Small intestine (tissue), 7 donors: ENCODE results near the gene UPF3B. TPM values are rescaled to one million over a fixed set of nuclear protein-coding genes. Genes with fewer than 3 reads are reported as not detected.
"Not testable (repeated sequence)": the region's sequence is repeated elsewhere in the genome, so short reads cannot be mapped to it uniquely, and the experiment has no call there.

ENCODE experiments used
- DNase-seq, 2 donors: peaks; one replicate each; pipeline versions ENCODE4 v3.0.0 to v3.0.0-alpha.2; 2013
- FAIRE-seq: peaks from 2 replicates; lab custom pipeline; 2012; peaks lifted over from hg19 to GRCh38; lab: Jason Lieb, UNC
- H3K27ac ChIP-seq, 3 donors: one replicate each; pipeline ENCODE4 v1.5.1; 2013; ENCODE audit warnings: low read length in 2 of 3, mild to moderate bottlenecking in 2 of 3, control low read depth in 1 of 3, inconsistent platforms in 1 of 3, low read depth in 1 of 3, moderate library complexity in 1 of 3
- H3K27me3 ChIP-seq, 3 donors: one replicate each; pipeline ENCODE4 v1.6.1; 2013; ENCODE audit warnings: low read length in 3 of 3, inconsistent platforms in 1 of 3; ENCODE audit not compliant: control insufficient read depth in 3 of 3, insufficient read depth in 3 of 3
- H3K36me3 ChIP-seq, 3 donors: one replicate each; pipeline ENCODE4 v1.6.1; 2013; ENCODE audit warnings: low read length in 3 of 3, inconsistent platforms in 1 of 3, low read depth in 1 of 3, mild to moderate bottlenecking in 1 of 3, moderate library complexity in 1 of 3; ENCODE audit not compliant: control insufficient read depth in 3 of 3, insufficient read depth in 2 of 3
- H3K4me1 ChIP-seq, 3 donors: one replicate each; pipeline ENCODE4 v1.6.1; 2013; ENCODE audit warnings: low read length in 2 of 3, inconsistent platforms in 1 of 3, low read depth in 1 of 3, mild to moderate bottlenecking in 1 of 3, moderate library complexity in 1 of 3; ENCODE audit not compliant: control insufficient read depth in 3 of 3, insufficient read depth in 2 of 3
- H3K4me3 ChIP-seq, 3 donors: one replicate each; pipeline ENCODE4 v1.5.1; 2013; ENCODE audit warnings: low read length in 3 of 3, control low read depth in 1 of 3, inconsistent platforms in 1 of 3, low read depth in 1 of 3, mild to moderate bottlenecking in 1 of 3, moderate library complexity in 1 of 3
- H3K9me3 ChIP-seq, 2 donors: one replicate each; pipeline ENCODE4 v1.6.1; 2013; ENCODE audit warnings: low read depth in 1 of 2, low read length in 1 of 2; ENCODE audit not compliant: control insufficient read depth in 2 of 2, insufficient read depth in 1 of 2
- WGBS, 3 donors: extraction: QIAGEN DNeasy Blood & Tissue Kit; methylation state at CpG; one replicate each; pipeline ENCODE4 v1.1.7; 2013; 5-methylcytosine and 5-hydroxymethylcytosine counted together
- polyA plus RNA-seq, 4 donors: library from polyadenylated mRNA; stranded (reverse) in 3 of 4; unstranded in 1 of 4; fragments of 200-250 nt in 3 of 4; fragments of 120-200 nt in 1 of 4; gene quantifications; one replicate each; pipeline versions ENCODE4 v1.2.1 to v1.2.3, GENCODE V29; 2013
- donor health status: healthy with polysubstance abuse.
- donor health status: control.
- donor health status: control.
- donor health status: Bipolar disorder and iron deficiency.
- donor health status: healthy.

The UPF3B gene
- polyA plus RNA-seq, 4 donors, result 13.0 to 22.1 (median 16.3) TPM

- Histone ChIP-seq H3K36me3 (peaks cover 0 to 6% (median 0%) of the 10 kb centered on the region in 3 donors), H3K4me1 (no peaks in the 10 kb centered on the region), H3K9me3 (no peaks in the 10 kb centered on the region), H3K27me3 (no peaks in the 10 kb centered on the region), H3K4me3 (peak overlapping the region in 1 of 3 donors; percentile 72), H3K27ac (peak overlapping the region in 2 of 3 donors; percentile 34 to 57)
- FAIRE-seq (no peak), DNase-seq (no peak)
- WGBS, 3 donors, result 26 to 49% (median 28%) methylated on average over 10 of the region's 10 CpGs
These were observed 681 bp upstream of the UPF3B start for GRCh38 chrX:119853444-119853843.

- Histone ChIP-seq H3K9me3 (no peaks in the 10 kb centered on the region), H3K27me3 (no peaks in the 10 kb centered on the region), H3K4me1 (no peaks in the 10 kb centered on the region), H3K4me3 (no peak overlapping the region), H3K36me3 (peaks cover 0 to 25% (median 10%) of the 10 kb centered on the region in 3 donors), H3K27ac (no peak overlapping the region)
- WGBS, 3 donors, result 73 to 89% (median 82%) methylated on average over 3 of the region's 3 CpGs
- FAIRE-seq (no peak), DNase-seq (no peak)
These were observed 18.9 kb downstream of the UPF3B start for GRCh38 chrX:119833905-119834304.

DNA sequence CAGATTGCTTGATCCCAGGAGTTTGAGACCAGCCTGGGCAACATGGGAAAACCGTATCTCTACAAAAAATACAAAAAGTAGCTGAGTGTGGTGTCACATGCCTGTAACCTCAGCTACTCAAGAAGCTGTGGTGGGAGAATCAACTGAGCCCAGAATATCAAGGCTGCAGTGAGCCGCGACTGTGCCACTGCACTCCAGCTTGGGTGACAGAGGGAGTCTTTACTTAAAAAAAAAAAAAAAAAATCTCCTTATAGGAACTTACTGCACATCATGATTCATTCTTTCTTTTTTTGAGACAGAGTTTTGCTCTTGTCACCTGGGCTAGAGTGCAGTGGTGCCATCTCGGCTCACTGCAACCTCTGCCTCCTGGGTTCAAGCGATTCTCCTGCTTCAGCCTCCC lies 24.3 kb downstream of the UPF3B start:
- DNase-seq (no peak), FAIRE-seq (no peak)
- Histone ChIP-seq H3K27me3 (no peaks in the 10 kb centered on the region), H3K4me3 (no peak overlapping the region), H3K36me3 (peaks cover 0 to 6% (median 0%) of the 10 kb centered on the region in 3 donors), H3K4me1 (no peaks in the 10 kb centered on the region), H3K9me3 (no peaks in the 10 kb centered on the region), H3K27ac (no peak overlapping the region)
- 93 to 98% (median 97%) methylated on average over 5 of the region's 5 CpGs for WGBS, 3 donors

DNA sequence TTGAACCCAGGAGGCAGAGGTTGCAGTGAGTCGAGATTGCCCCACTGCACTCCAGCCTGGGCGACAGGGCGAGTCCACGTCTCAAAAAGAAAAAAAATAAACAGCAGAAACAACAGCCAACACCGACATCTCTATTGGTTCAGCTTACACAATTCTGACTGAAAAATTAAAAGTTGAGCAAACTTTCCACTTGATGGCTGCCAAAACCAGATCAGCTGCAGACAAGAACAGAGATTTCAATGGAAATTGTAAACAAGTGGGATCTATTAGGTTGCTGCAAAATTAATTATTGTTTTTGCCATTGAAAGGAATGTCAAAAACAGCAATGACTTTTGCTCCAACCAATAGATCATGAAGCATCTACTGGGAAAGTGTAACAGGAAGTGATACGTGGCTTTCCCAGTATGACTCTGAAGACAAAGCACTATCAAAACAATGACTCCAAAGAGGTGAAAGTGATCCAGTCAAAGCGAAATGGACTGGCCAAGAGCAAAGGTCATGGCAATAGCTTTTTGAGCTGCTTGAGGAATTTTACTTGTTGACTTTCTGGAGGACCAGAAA lies 26.3 kb downstream of the UPF3B start:
- no peaks in the 10 kb centered on the region for H3K9me3 ChIP-seq
- no peak overlapping the region for H3K4me3 ChIP-seq
- H3K36me3 ChIP-seq, result peaks cover 0 to 2% (median 0%) of the 10 kb centered on the region in 3 donors
- peak; percentile 4 to 9 for DNase-seq
- H3K4me1 ChIP-seq, result no peaks in the 10 kb centered on the region
- FAIRE-seq, result no peak
- no peak overlapping the region for H3K27ac ChIP-seq
- WGBS, 3 donors, result 54 to 66% (median 57%) methylated on average over 7 of the region's 7 CpGs
- no peaks in the 10 kb centered on the region for H3K27me3 ChIP-seq

DNA sequence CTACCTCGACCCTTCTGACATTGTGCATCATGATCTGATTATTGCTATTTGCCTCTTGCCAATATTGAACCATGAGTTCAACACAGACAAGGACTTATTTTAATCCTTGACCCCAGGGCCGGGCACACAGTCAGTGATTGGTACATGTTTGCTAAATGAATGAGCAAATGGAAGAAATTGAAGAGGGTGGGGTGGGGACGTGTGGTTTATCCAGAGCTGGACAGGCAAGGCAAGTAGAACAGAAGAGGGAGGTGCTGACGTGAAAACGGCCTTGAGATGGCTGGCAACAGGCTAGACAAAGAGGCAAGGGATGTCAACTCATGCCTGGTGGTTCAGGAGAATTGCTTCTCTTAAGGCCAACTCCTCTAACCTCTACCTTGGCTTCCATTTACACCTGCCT lies 28.5 kb downstream of the UPF3B start:
- H3K4me3 ChIP-seq, H3K4me1 ChIP-seq, H3K36me3 ChIP-seq, FAIRE-seq, H3K27ac ChIP-seq, H3K9me3 ChIP-seq, H3K27me3 ChIP-seq, DNase-seq: not testable (repeated sequence)
- WGBS, 3 donors, result 81% methylated on average over 2 of the region's 5 CpGs; no CpG with 5 or more reads in 2 of the 3 donors

DNA sequence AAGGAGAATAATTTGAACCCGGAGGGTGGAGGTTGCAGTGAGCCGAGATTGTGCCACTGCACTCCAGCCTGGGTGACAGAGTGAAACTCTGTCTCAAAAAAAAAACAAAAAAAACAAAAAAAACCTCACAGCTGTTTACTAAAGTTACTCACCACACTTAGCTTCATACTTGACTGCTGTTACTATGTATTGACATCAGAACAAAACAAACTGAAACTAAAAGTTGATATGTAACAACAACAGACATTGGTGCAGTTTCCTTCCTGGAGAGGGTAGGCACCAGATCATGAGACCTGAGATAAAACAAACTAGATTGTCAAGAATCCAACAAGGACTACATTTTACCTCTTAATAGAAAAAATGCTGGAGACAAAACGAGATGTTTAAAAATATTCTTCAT lies 31.1 kb downstream of the UPF3B start:
- not testable (repeated sequence) for H3K27ac ChIP-seq, H3K4me1 ChIP-seq, H3K36me3 ChIP-seq, H3K27me3 ChIP-seq, FAIRE-seq, H3K4me3 ChIP-seq, H3K9me3 ChIP-seq
- peak; percentile 17 to 35 for DNase-seq
- WGBS, 3 donors, result 43 to 60% (median 50%) methylated on average over 3 of the region's 3 CpGs

- no peak for FAIRE-seq
These were observed 35.6 kb downstream of the UPF3B start for GRCh38 chrX:119817130-119817690.

DNA sequence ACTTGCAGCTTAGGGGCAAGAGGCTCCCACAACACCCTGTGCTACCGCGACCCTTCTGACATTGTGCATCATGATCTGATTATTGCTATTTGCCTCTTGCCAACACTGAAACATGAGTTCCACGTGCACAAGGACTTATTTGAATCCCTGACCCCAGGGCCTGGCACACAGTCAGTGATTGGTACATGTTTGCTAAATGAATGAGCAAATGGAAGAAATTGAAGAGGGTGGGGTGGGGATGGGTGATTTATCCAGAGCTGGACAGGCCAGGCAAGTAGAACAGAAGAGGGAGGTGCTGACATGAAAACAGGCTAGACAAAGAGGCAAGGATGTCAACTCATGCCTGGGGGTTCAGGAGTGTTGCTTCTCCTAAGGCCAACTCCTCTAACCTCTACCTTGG lies 36.5 kb downstream of the UPF3B start:
- H3K4me3 ChIP-seq, result no peak overlapping the region
- no peaks in the 10 kb centered on the region for H3K4me1 ChIP-seq
- H3K27ac ChIP-seq, result no peak overlapping the region
- no peaks in the 10 kb centered on the region for H3K27me3 ChIP-seq
- 74 to 88% (median 87%) methylated on average over 3 of the region's 3 CpGs for WGBS, 3 donors
- H3K9me3 ChIP-seq, result no peaks in the 10 kb centered on the region
- FAIRE-seq (no peak), DNase-seq (no peak)
- no peaks in the 10 kb centered on the region for H3K36me3 ChIP-seq

More at GRCh38 chrX:119817130-119817690, 35.6 kb downstream of the UPF3B start:
- Histone ChIP-seq H3K36me3 (no peaks in the 10 kb centered on the region), H3K4me3 (no peak overlapping the region), H3K4me1 (no peaks in the 10 kb centered on the region), H3K27ac (no peak overlapping the region), H3K27me3 (no peaks in the 10 kb centered on the region), H3K9me3 (no peaks in the 10 kb centered on the region)
- 78 to 92% (median 87%) methylated on average over 6 of the region's 6 CpGs for WGBS, 3 donors
- no peak for DNase-seq
